Measurements from ENCODE around the gene BRD9. TPM values are rescaled to one million over a fixed set of nuclear protein-coding genes. Genes with fewer than 3 reads are reported as not detected.
"Not testable (repeated sequence)": the region's sequence is repeated elsewhere in the genome, so short reads cannot be mapped to it uniquely, and the experiment has no call there.

Gene BRD9
- total RNA-seq, 4 donors from 2014 or later = 29.6 to 91.3 (median 37.9) TPM

- DNase-seq; H3K4me3 ChIP-seq; H3K4me1 ChIP-seq; H3K27ac ChIP-seq; H3K36me3 ChIP-seq; intact Hi-C loops (cut with DNase I; ENCODE audit: low total_unique reads); in situ Hi-C loops (cut with MboI; ENCODE audit: low pct_ligation_motif_present in 1 of 4, low pct_unique_long_range_greater_than_20kb in 1 of 4, low sequenced_read_pairs in 3 of 4); H3K27me3 ChIP-seq; H3K9me3 ChIP-seq: not testable (repeated sequence)
- 95% methylated on average over 13 of the region's 14 CpGs; no CpG with 5 or more reads in 1 of the 2 donors for WGBS, 2 donors (ENCODE audit: low coverage in 1 of 2)
These were observed 54.9 kb downstream of the BRD9 start for GRCh38 chr5:837621-838121.

GRCh38 chr5:835933-836612 is 56.5 kb downstream of the BRD9 start:
- H3K27me3 ChIP-seq; DNase-seq; H3K9me3 ChIP-seq; H3K4me1 ChIP-seq; H3K27ac ChIP-seq; in situ Hi-C loops (cut with MboI; ENCODE audit: low pct_ligation_motif_present in 1 of 4, low pct_unique_long_range_greater_than_20kb in 1 of 4, low sequenced_read_pairs in 3 of 4); H3K4me3 ChIP-seq; H3K36me3 ChIP-seq; intact Hi-C loops (cut with DNase I; ENCODE audit: low total_unique reads): not testable (repeated sequence)
- 72% methylated on average over 7 of the region's 7 CpGs; no CpG with 5 or more reads in 1 of the 2 donors for WGBS, 2 donors (ENCODE audit: low coverage in 1 of 2)

GRCh38 chr5:834013-834412 is 58.6 kb downstream of the BRD9 start:
- H3K27ac ChIP-seq; H3K9me3 ChIP-seq; DNase-seq; H3K36me3 ChIP-seq; intact Hi-C loops (cut with DNase I; ENCODE audit: low total_unique reads); H3K27me3 ChIP-seq; H3K4me3 ChIP-seq; H3K4me1 ChIP-seq: not testable (repeated sequence)
- 62% methylated on average over 2 of the region's 2 CpGs; no CpG with 5 or more reads in 1 of the 2 donors for WGBS, 2 donors (ENCODE audit: low coverage in 1 of 2)
- in situ Hi-C loops (cut with MboI; ENCODE audit: low pct_ligation_motif_present in 1 of 4, low pct_unique_long_range_greater_than_20kb in 1 of 4, low sequenced_read_pairs in 3 of 4) = loop anchor here in 1 of 4 donors (5.0 kb wide), 1 partner anchor 92 kb away; no protein-coding TSS in a partner anchor

- H3K27ac ChIP-seq; DNase-seq; H3K4me3 ChIP-seq; H3K9me3 ChIP-seq; intact Hi-C loops (cut with DNase I; ENCODE audit: low total_unique reads); H3K36me3 ChIP-seq; H3K27me3 ChIP-seq; in situ Hi-C loops (cut with MboI; ENCODE audit: low pct_ligation_motif_present in 1 of 4, low pct_unique_long_range_greater_than_20kb in 1 of 4, low sequenced_read_pairs in 3 of 4); H3K4me1 ChIP-seq: not testable (repeated sequence)
- 98% methylated on average over 15 of the region's 19 CpGs; no CpG with 5 or more reads in 1 of the 2 donors for WGBS, 2 donors (ENCODE audit: low coverage in 1 of 2)
These were observed 64.4 kb downstream of the BRD9 start for GRCh38 chr5:828194-828593.

- in situ Hi-C loops (cut with MboI; ENCODE audit: low pct_ligation_motif_present in 1 of 4, low pct_unique_long_range_greater_than_20kb in 1 of 4, low sequenced_read_pairs in 3 of 4); H3K27ac ChIP-seq; DNase-seq; H3K36me3 ChIP-seq; H3K4me1 ChIP-seq; intact Hi-C loops (cut with DNase I; ENCODE audit: low total_unique reads); H3K9me3 ChIP-seq; H3K4me3 ChIP-seq; H3K27me3 ChIP-seq: not testable (repeated sequence)
- 63% methylated on average over 1 of the region's 1 CpG; no CpG with 5 or more reads in 1 of the 2 donors for WGBS, 2 donors (ENCODE audit: low coverage in 1 of 2)
These were observed 67.1 kb downstream of the BRD9 start for GRCh38 chr5:825544-825943.

DNA sequence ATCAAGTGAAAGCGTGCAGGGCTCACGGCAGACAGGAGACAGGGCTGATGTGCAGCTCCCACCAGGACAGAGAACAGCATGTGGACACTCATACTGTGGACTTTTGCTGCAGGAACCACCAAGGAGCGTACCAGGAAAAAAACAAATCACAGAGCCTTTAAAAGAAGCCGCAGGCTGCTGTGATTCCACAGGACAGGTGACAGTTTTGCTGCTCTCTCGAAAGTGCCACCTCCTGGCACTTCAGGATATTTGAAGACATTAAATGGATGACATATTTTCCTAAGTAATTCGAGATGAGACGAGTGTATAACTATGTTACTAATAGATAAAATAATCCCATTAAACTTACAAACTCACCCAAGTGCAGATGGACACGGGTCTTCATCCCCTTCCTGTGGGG is 71.1 kb downstream of the BRD9 start:
- no peaks in the 10 kb centered on the region for H3K27me3 ChIP-seq
- no peaks in the 10 kb centered on the region for H3K9me3 ChIP-seq
- intact Hi-C loops (cut with DNase I; ENCODE audit: low total_unique reads) (no loop called here), in situ Hi-C loops (cut with MboI; ENCODE audit: low pct_ligation_motif_present in 1 of 4, low pct_unique_long_range_greater_than_20kb in 1 of 4, low sequenced_read_pairs in 3 of 4) (no loop called here)
- no peak overlapping the region for H3K27ac ChIP-seq
- H3K36me3 ChIP-seq = no peaks in the 10 kb centered on the region
- WGBS, 2 donors (ENCODE audit: low coverage in 1 of 2) = 59 to 80% methylated on average over 1 to 8 of the region's 8 CpGs
- H3K4me1 ChIP-seq = no peaks in the 10 kb centered on the region
- no peak for DNase-seq
- peak in 2 of 5 experiments; percentile 4 to 16 for TF ChIP-seq CTCF (IDR thresholded peaks at IDR 0.05)
- TF ChIP-seq POLR2AphosphoS5 (IDR thresholded peaks at IDR 0.05) = no peak
- H3K4me3 ChIP-seq = no peak overlapping the region

DNA sequence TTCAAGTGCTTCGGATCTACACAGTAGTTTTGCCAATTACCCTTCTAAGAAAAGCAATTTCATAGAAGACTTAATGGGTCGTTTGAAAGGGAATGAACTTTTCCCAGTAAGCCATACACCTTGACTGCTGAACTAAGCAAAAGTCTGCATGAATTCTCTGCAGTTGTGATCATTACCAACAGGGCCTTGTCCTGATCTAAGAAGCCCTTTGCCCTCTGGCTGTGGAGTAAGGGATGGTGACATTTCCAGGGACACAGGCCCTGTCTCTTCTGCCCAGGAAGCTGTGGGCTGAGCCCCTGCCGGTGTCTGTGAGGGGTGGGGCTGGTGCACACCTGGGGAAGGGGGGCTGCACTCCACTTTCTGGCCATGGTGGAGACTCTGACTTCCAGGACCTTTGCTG is 72.4 kb downstream of the BRD9 start:
- Histone ChIP-seq H3K4me1 (no peaks in the 10 kb centered on the region), H3K4me3 (no peak overlapping the region), H3K27ac (no peak overlapping the region), H3K9me3 (no peaks in the 10 kb centered on the region), H3K36me3 (no peaks in the 10 kb centered on the region), H3K27me3 (no peaks in the 10 kb centered on the region)
- no peak for TF ChIP-seq POLR2A (IDR thresholded peaks at IDR 0.05)
- no peak for TF ChIP-seq CTCF (IDR thresholded peaks at IDR 0.05)
- no peak for TF ChIP-seq POLR2AphosphoS5 (IDR thresholded peaks at IDR 0.05)
- no peak for TF ChIP-seq EP300 (IDR thresholded peaks at IDR 0.05; ENCODE audit: low read depth)
- intact Hi-C loops (cut with DNase I; ENCODE audit: low total_unique reads) = no loop called here
- in situ Hi-C loops (cut with MboI; ENCODE audit: low pct_ligation_motif_present in 1 of 4, low pct_unique_long_range_greater_than_20kb in 1 of 4, low sequenced_read_pairs in 3 of 4) = no loop called here
- no peak for DNase-seq
- WGBS, 2 donors (ENCODE audit: low coverage in 1 of 2) = 57 to 69% methylated on average over 2 to 3 of the region's 3 CpGs

Data from transverse colon (tissue), 4 donors.